SH-SY5Y (cell line): ENCODE results near the gene MYZAP.

Source experiments
- GATA2 ChIP-seq: IDR thresholded peaks from 2 replicates; pipeline ENCODE4 v1.6.1; 2011; ENCODE audit warnings: mild to moderate bottlenecking, low read depth, low read length
- GATA3 ChIP-seq: IDR thresholded peaks from 2 replicates; pipeline ENCODE4 v1.6.1; 2011; ENCODE audit warnings: low read depth, mild to moderate bottlenecking, low read length, moderate library complexity

Gene MYZAP

DNA sequence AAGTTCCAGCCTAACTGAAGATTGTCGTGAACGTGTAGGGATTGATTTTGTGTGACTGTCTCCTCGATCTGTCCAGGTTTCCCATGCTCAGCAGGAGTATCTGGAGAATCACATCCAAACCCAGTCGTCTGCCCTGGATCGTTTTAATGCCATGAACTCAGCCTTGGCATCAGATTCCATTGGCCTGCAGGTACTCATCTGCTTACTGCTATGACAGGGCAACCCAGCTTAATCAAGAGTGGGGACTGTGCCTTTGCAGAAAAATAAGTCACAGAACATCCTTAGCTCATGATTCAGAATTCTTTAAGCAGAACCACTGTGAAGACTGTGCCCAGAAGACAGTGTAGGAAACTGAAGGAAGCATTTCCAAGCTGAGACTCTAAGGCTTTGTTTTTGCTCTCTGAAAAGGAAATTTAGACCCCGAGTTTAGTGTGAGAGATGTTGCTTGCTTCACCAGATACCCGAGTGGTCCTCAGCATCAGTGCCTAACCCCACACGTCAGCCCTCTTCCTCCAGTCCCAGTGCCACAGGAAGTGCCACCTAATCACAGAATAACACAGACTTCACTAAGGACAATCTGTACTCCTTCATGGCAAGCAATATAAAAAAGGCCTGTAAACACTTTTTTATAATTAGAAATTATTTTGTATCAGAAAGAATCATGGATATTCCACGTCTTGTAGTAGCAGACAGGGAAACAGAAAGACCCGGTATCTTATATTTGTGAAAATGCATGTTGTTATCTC lies 34.2 kb downstream of the MYZAP start:
- TF ChIP-seq GATA3 (no peak), GATA2 (no peak)

DNA sequence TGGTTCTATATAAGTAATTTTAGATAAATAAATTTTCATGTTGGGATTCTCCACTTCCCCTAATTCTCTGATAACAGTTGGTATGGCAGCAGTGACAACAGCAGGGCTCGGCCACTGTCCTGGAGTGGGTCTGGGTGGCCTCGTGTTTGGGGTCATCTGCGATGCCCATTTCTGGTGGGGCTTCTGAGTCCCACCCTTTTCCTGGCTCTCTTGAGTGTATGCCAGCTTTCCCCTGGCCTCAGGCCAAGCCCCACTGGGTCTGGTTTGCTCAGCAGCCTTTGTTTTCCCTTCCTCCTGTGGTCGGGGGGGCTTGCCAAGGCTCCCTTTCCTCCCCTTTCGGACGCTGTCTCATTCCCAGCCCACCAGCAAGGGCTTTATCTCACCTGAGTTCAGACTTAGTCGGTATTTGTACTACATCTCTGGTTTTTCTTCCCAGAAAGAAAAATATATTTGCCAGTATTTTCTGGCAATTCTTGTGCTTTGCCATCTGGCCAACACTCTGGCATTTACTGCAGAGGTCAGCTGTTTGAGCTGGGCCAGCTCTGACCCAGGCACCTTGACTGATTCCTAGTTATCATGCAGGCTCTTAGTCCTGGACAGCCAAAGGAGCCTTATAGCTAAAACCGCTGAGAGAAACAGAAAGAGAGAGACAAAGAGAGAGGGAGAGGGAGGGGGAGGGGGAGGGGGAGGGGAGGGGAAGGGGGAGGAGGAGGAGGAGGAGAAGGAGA lies 35.2 kb downstream of the MYZAP start:
- no peak for TF ChIP-seq GATA2
- TF ChIP-seq GATA3 = no peak

DNA sequence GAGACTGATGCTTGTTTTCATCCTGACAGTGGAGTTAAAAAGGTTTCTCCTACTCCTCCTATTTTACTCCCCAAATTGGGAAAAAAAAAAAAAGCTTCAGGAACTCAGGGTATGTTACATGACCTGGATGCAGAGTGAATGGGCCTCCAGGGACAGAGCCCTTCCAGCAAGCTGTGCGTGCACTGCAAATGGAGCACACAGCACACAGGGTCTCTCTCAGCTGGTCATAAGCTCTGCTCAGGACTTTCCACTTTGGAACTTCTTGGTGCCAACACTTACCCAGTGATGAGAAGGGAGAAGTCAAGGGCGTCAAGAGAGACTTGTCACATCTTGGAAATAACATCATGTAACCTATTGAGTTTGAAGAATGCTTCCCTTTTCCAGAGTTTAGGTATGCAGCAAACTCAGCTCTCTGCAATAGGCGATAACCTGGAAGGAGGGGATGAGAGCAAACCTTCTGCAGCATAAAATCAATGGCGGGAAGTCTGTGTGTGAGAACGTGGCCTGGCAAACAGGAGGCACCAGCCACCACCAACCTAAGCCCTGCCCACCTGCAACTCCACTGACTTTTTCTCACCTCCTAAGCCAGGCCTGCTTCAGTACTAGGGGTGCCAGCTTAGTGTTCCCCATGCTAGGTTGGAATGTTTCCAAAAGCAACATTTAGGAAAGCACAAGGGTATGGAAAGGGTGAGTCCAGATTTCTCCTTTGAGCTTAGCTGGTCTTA lies 39.8 kb downstream of the MYZAP start:
- TF ChIP-seq GATA3 (no peak), GATA2 (no peak)

DNA sequence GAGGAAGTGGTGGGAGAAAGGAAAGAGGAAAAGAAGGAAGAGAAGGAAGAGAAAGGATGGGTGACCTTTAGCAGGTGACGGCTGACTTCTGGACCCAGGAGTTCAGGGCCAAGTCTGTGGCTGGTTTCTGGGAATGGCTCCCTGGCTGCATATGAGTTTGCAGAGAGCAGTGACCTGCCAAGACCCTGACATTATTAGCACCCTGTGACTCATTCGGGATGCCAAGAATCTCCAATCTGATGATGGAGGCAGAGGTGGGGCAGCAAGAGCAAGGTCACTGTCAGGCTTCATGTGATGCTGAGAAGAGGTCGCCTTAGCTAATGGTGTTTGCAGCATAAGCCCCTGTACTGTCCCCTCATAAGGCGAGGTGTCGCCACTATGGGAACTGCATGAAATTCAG lies 42.6 kb downstream of the MYZAP start:
- TF ChIP-seq GATA3 (no peak), GATA2 (no peak)

DNA sequence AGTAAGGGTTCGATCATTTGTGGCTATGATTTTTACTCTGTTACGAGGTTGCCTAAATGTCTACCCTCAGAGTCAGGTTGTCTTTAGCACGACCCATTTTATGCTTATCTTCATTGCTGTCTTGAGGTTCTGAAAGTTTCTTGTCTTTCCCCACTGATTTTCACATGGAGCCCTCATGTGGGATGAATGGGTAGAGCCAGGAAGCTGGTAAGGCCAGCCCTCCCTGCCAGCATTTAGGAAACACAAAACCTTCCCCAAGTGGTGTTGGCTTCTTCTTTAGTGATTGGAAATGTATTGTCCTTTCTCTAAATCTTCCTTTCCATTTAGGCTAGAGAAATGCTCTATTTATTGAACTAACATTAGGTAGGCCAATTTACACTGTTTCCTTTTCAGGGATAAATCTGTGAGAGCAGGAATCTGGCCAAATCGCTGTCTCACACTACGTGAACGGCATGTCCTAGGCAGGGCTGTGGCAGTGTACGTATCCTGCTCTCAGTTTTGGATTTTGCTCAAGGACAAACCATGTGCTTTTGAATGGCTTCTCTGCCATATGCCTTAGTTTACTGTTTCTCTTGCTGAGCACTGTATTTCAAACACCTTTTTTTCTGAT lies 43.7 kb downstream of the MYZAP start:
- no peak for TF ChIP-seq GATA2
- TF ChIP-seq GATA3 = no peak

DNA sequence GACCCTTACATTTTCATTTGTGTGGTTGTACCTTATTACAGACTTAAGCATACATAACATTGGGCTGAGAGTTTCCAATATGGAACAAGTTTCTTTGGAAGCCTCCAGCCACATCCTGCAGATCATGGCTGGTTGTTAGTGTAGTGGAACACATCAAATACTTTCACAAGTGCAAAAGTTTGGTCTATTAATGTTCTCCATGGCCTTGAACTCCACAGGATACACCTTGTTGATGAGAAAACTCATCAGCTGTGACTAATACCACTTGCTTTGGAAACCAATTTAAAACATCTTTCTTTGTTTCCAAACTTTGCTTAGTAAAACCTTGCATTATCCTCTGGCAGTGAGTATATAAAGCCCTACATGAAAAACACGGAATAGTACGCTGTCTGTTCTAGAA lies 46.1 kb downstream of the MYZAP start:
- TF ChIP-seq GATA2 (no peak), GATA3 (no peak)

DNA sequence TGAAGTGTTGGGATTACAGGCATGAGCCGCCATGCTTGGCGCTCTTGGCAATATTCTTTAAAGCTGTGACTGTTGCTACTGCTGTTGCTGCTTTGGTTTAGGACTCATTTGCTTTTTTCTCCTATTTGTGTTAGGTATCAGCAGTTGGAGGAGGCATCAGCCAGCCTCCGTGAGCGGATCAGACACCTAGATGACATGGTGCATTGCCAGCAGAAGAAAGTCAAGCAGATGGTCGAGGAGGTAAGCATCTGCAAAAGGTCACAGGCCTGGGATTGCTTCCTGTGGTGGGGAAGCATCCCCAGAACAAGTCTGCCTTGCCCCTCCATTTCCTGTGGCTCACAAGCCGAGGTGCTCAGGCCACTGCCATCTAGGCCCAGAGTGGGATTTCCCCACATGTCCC lies 47.6 kb downstream of the MYZAP start:
- TF ChIP-seq GATA3 (no peak), GATA2 (no peak)

DNA sequence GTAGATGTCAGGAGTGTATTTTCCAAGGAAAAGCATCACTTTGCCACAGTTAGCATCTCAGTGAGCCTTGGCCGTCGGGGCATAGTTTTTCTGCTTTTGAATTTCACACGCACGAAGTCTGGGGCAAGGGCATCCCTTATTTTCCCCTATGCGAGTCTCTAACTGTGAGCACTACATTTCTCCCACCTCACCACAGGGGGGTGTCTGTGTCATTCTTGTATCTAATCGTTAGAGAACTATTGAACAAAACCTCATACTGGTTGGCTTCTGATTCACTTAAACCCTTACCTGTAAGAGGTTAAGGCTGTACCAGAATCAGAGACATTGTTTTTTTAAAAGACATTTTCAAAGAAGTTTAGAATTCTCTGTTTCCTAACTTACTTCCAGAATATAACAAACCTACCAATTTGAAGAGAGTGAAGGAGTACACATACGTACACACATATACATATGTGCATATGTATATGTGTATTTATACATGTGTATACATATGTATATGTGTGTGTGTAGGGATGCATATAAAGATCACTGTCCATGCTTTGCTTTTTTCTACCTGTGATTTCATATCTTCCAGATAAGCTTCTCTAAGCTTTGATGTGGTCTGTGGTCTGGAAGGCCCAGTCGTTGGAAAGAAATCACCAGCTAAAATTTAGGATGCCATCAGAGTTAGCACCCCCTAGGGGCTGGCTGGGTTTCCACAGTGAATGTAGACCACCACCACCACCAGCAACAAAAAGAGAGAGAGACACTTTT lies 49.4 kb downstream of the MYZAP start:
- TF ChIP-seq GATA3 (no peak), GATA2 (no peak)

DNA sequence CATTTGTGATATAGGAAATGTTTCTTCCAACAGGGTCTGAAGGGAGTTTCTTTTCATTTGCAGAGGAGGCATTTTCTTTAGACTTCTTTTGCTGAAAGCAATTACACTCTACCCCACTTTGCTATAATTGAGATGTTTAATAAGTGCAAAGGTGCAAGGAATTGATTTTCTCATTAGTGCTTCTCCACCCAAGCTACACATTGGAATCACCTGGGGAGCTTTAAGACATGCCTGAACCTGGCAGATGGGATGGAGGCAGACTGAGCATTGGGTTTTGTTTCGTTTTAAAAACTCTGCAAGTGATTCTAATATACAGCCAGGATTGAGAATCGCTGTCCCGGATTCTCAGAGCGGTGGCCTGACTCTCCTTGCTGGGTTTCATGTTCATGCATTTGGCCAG lies 52.1 kb downstream of the MYZAP start:
- no peak for TF ChIP-seq GATA2
- no peak for TF ChIP-seq GATA3

DNA sequence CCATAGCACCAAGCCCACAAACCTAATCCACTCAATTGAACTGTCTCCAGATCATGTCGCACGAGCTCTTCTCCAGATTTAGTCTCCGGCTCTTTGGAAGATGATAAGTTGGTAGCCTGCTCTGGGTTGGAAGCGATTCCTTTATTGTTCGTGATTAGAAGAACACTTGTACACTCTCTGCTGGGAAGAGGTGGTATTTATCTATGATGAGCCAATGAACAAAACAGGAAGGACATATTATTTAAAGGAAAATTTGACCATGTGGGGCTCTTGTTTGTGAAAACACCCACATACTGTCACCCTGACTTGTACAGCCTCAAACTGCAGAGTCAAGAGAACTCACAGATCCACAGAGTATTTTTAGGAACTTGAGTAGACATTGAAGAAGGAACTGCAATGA lies 54.4 kb downstream of the MYZAP start:
- TF ChIP-seq GATA3 = no peak
- TF ChIP-seq GATA2 = no peak

DNA sequence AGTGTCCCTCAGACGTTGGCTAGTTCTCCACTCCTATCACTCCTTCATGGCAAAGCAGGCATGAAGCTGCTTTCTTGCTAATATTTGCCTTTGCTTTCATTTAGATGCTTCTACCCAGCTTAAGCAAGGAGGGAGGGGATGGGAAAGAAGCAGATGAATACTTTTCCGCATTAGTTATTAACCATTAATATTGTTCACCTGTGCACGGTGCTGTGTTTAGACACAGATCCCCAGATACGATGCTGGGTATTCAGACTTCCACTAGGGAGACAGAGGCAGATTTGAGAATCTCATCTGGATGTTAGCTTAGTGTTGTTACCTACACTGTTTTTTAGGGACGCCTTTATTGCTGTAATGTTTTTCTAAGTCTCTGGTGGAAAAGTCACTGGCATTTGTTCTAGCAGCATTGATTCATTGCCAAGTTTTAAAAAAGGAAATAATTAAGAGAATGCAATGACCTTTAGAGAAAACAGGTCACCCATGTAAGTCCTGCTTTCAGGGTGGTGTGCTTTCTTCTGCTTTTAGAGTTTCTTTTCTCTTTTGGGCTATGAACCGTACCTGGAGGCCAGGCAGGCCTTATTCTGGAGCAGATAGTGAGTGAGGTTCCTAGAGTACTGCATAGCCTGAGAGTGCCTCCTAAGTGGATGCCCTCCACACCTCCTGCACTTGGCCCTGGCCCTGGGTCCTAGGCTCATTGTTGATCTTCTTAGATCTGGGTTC lies 55.5 kb downstream of the MYZAP start:
- TF ChIP-seq GATA3 = no peak
- no peak for TF ChIP-seq GATA2

DNA sequence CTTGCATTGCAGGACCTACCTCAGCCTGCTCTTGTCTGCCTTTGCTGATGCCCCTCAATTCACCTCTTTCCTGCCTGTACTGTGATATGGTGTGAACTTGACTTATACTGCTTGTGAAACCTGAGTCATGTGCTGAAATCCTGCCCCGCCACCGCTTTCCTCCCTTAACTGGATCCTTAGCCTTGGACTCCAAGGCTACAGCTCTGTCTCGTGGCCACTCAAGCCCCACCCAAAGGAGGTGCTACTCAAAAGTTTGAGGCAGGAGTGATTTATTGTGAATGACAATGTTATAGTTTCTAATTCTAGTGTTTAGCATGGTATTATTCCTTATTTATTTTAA lies 56.1 kb downstream of the MYZAP start:
- TF ChIP-seq GATA2 (no peak), GATA3 (no peak)

DNA sequence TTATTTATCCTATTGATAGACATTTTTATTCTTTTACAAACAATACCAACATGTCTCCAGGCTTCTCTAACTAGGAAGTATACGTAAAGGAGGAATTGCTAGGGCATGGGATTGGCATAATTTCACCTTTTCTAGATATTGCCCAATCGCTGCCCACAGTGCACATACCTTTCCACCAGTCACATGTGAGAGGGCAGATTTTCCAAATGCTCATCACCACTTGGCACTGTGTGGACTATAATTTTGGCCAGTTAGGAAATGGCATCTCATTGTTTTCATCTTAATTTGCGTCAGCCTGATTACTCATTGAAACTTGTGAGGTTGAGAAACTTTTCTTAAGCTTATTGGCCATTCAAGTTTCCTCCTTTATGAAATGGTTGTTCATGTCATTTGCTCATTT lies 57.4 kb downstream of the MYZAP start:
- TF ChIP-seq GATA2 = no peak

DNA sequence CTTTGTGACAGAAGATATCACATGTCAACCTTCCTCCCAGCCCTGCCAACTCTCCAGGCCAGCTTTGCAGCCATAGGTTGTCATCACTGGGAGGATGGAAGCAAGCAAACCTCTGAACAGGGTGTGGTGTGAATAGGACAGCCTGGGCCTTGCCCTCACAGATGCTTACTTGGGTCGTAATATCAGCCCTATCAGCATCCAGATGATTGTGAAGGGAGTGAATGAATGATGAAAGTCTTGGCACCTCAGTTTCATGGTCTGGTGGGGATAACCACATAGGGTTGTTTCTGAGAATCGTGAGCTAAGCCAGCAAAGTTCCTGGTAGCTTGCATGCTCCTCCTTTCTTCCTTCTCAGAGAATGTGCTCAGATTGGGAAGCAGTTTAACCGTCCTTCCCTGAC lies 59.7 kb downstream of the MYZAP start:
- TF ChIP-seq GATA3 (no peak), GATA2 (no peak)
